Renal cortical epithelial cell (primary cell): ENCODE results near the gene DST. TPM values are rescaled to one million over a fixed set of nuclear protein-coding genes. Genes with fewer than 3 reads are reported as not detected.

Source experiments
- DNase-seq: peaks from one replicate; pipeline ENCODE4 v3.0.0-alpha.2; 2011; ENCODE audit warnings: low read depth
- total RNA-seq: library from RNA; depleted of rRNA; stranded (reverse); fragments of >200 nt; gene quantifications from 2 replicates; pipeline ENCODE4 v1.2.3, GENCODE V29; 2014

The DST gene
- total RNA-seq, 1 donor from 2014 or later, result 419 TPM

DNA sequence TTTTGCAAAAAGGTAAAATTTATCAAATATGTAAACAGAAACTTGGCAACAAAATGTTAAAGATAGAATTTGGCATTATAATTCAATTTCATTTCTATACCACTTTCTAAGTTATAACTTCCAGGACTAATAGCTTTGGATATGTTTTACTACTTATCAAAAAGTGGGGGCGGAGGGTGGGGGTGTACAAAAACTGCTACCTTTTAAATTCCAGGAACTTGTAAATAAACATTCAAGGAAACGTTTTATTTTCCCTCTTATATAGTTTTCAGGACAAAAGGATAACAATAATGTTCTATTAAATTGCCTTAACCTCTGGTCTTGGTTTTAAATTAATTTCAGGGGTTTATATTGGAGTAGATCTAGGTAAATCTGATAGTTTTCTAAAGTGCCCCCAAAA is 103.8 kb downstream of the DST start:
- DNase-seq, result no peak

GRCh38 chr6:56537223-56537770 is 105.4 kb downstream of the DST start:
- DNase-seq, result no peak

DNA sequence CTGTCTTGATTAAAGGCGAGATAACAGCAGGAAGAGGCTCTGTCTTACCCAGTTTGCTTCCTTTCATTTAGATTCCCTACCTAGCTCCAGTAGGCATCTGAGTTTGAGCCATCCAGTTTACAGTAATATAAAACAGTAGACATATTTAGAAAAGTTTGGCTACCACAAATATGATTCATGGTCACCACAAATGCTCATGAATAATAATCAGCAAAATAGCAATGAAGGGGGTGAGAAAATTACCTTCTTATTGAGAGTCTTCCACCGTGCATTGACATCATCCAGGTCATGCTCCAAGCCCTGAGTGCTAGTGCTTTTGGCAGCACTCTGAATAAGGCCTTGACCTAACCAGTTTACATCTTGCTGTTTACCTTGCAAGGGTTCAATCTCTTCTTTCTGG is 106.2 kb downstream of the DST start:
- no peak for DNase-seq

GRCh38 chr6:56535626-56536025 is 107.1 kb downstream of the DST start:
- no peak for DNase-seq

DNA sequence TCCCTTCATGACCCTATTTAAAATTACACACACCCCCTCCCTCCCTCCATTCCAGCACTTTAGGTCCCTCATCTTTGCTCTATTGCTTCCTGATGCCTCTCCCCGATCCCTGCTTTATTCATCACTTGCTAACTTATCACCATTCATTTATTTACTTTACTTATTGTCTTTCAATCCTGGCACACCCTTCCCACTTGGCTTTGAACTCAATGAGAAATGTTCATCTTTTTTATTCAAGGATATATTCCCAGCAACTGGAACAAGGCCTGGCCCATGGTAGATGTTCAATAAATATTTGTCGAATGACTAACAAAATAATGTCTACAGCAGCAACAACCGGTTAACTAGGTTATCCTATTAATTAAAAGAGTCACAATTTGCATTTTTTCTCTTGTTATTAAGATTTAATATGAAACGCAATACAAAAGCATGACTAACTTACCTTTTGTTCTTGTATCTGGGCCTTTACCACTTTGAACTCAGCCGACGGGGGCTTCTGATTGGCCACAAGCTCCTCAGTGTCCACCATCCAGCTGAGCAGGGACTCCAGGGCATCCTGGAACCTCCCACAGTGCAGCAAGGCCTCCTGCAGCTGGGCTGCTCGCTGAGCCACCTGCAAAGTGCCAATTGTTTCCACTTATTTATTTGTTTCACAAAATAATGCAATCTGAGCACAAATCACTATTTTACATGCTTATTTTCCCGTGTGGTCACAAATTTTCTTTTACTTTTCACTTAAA is 107.8 kb downstream of the DST start:
- DNase-seq, result no peak

- no peak for DNase-seq
Measured at GRCh38 chr6:56532766-56533551, 109.7 kb downstream of the DST start.

GRCh38 chr6:56531839-56532595 is 110.7 kb downstream of the DST start:
- no peak for DNase-seq

DNA sequence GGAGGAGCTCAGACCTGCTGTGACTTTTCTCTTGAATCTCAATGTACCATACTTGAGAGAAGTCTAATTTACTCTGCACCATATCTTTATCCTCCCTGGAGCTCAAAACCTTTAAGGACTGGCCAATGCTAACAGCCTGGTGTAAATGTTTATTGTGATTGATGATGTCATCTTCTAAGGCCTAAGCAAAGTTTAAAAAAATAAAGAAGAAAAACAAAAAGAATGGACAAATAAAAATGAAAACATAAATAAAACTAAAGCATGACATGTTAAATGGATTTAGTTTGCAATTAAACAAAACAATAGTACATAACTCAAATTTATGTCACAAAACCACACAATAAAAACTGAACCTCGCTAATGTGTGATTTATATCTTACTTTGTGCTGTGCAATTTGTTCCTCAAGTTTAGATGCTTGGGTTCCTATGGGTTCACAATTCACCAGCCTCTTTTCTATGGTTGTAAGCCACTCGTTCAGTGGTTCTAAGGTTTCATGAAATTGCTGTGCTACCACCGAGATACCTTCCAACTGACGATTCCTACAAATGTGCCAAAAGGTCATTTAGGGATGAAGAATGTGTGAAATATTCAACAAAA is 113.0 kb downstream of the DST start:
- no peak for DNase-seq

GRCh38 chr6:56528412-56528841 is 114.3 kb downstream of the DST start:
- peak; percentile 46 for DNase-seq

DNA sequence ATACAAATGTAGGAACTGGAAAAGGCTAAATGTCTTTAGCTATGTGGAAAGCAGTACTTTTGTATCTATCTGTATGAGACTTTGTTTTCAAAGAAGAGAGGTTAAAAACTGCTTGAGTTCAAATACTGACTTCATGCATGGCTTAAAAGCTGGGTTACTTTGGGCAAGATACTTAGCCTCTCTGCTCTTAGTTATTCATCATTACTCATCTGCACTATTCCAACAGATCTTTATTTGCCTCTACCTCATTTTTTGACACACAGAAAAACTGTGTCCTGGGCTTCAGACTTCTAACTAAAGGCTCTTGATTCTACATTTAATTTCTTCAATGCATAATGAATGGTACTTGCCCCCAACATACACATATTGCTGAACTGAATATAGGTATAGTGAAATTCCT is 114.8 kb downstream of the DST start:
- no peak for DNase-seq

- no peak for DNase-seq
Measured at GRCh38 chr6:56526860-56527544, 115.7 kb downstream of the DST start.

- no peak for DNase-seq
Measured at GRCh38 chr6:56525974-56526789, 116.5 kb downstream of the DST start.

GRCh38 chr6:56524891-56525703 is 117.6 kb downstream of the DST start:
- DNase-seq, result peak; percentile 34

DNA sequence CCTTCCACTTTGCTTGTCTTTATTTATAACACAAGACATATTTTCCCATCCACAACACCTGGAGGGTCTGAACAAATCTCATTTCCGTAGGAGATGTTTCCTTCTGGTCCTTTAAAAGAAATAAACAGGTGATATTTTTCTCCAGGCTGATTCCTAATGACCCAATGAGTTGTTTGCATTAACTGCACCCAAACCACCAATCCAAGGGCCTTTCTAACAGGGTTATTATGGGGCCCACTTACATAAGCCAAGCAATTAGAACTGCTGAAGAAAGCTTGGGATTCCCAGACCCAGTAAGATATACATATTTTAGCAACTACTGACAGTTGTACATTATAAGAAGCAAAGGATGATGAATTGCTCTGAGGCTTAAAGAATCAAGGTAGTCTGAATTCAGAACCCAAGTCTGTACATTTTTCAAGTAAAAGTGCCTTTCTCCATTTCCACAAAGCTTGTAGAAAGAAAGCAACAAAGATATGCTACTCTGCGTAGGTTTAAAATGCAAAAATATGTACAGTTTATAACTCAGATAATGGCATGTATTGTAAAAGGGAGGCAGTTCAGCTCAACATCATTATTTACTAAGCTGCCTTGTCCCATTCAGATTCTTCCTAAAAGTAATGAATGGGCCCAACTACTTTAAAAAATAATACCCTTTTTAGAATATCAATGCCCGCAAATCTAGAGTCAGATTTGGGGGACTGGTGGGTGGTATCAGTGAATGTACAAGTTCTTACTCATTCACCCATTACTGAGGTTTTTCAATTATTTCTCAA is 120.0 kb downstream of the DST start:
- DNase-seq, result no peak

GRCh38 chr6:56521976-56522375 is 120.7 kb downstream of the DST start:
- no peak for DNase-seq

- DNase-seq, result no peak
Measured at GRCh38 chr6:56521454-56521853, 121.2 kb downstream of the DST start.

GRCh38 chr6:56520218-56520617 is 122.5 kb downstream of the DST start:
- no peak for DNase-seq

- DNase-seq, result no peak
Measured at GRCh38 chr6:56518995-56519767, 123.5 kb downstream of the DST start.
